A673 (cell line): ENCODE results near the gene QSOX2. TPM values are rescaled to one million over a fixed set of nuclear protein-coding genes. Genes with fewer than 3 reads are reported as not detected.

Source experiments
- BruUV-seq: library from RNA; stranded (reverse); fragments of 400-500 nt; replicated peaks from 2 replicates; lab custom pipeline; 2021; lab: Mats Ljungman, UMichigan
- CTCF ChIA-PET: fragments of 300-600 bp; sonication (Branson Sonifier 250); formaldehyde crosslinking; loops from one replicate; lab custom pipeline; 2022; ENCODE audit warnings: antibody characterized with exemption; lab: Charles Lee
- POLR2A ChIA-PET: fragments of 300-600 bp; sonication (Branson Sonifier 250); formaldehyde crosslinking; loops from one replicate; lab custom pipeline; 2022; ENCODE audit warnings: antibody characterized with exemption; ENCODE audit not compliant: low non-redundant PET; lab: Charles Lee
- DNase-seq: peaks from one replicate; pipeline ENCODE4 v3.0.0-alpha.2; 2015; ENCODE audit warnings: low spot score
- H3K27ac ChIP-seq: fragments of 200-600 bp; sonication (generic); 2 replicates; pipeline ENCODE4 v1.5.1; 2016; ENCODE audit warnings: mixed run types, low read depth, mild to moderate bottlenecking, mixed read lengths, antibody characterized with exemption, low read length; ENCODE audit not compliant: poor library complexity, severe bottlenecking
- H3K27me3 ChIP-seq: fragments of 200-600 bp; sonication (generic); replicated peaks from 2 replicates; pipeline ENCODE4 v1.6.1; 2017; ENCODE audit warnings: mixed run types, low read depth, mild to moderate bottlenecking, mixed read lengths, antibody characterized with exemption, low read length; ENCODE audit not compliant: insufficient read depth, poor library complexity
- H3K36me3 ChIP-seq: fragments of 200-600 bp; sonication (generic); 2 replicates; pipeline ENCODE4 v1.6.1; 2016; ENCODE audit warnings: mixed run types, mild to moderate bottlenecking, mixed read lengths, antibody characterized with exemption, low read length; ENCODE audit not compliant: insufficient read depth, poor library complexity, severe bottlenecking
- H3K4me1 ChIP-seq: fragments of 200-600 bp; sonication (generic); 2 replicates; pipeline ENCODE4 v1.6.1; 2017; ENCODE audit warnings: mixed run types, mild to moderate bottlenecking, mixed read lengths, antibody characterized with exemption, low read length; ENCODE audit not compliant: insufficient read depth, poor library complexity, severe bottlenecking
- H3K4me3 ChIP-seq: fragments of 200-600 bp; sonication (generic); 2 replicates; pipeline ENCODE4 v1.5.1; 2016; ENCODE audit warnings: low read depth, mixed run types, mild to moderate bottlenecking, mixed read lengths, low read length; ENCODE audit not compliant: poor library complexity, severe bottlenecking
- H3K9me3 ChIP-seq: fragments of 200-600 bp; sonication (generic); 2 replicates; pipeline ENCODE4 v1.6.1; 2016; ENCODE audit warnings: mixed run types, low read depth, mild to moderate bottlenecking, mixed read lengths, antibody characterized with exemption, low read length; ENCODE audit not compliant: poor library complexity, severe bottlenecking
- CTCF ChIP-seq: fragments of 300-800, 200-600 bp; sonication (generic); conservative IDR thresholded peaks from 2 replicates; pipeline ENCODE4 v1.5.1; 2017; ENCODE audit warnings: low read depth, mild to moderate bottlenecking, antibody characterized with exemption, low read length, moderate library complexity, mixed read lengths
- EZH2 ChIP-seq: fragments of 200-600 bp; sonication (generic); IDR thresholded peaks from 2 replicates; pipeline ENCODE4 v1.6.1; 2017; ENCODE audit warnings: borderline replicate concordance, low read depth, mild to moderate bottlenecking, mixed read lengths, antibody characterized with exemption, low read length; ENCODE audit not compliant: poor library complexity, severe bottlenecking
- intact Hi-C: fragments of 100-400 bp; cut with micrococcal nuclease; formaldehyde crosslinking; loops from one replicate; pipeline ENCODE4 v1.10.0; 2022; ENCODE audit not compliant: unreplicated experiment
- total RNA-seq: library from RNA; stranded (reverse); gene quantifications from 2 replicates; pipeline ENCODE4 v1.2.3, GENCODE V29; 2021

The QSOX2 gene
- total RNA-seq, 1 experiment from 2014 or later: 43.7 TPM

GRCh38 chr9:136260521-136260920 is 14.9 kb upstream of the QSOX2 start:
- H3K9me3 ChIP-seq: no peaks in the 10 kb centered on the region
- H3K27ac ChIP-seq: no peak overlapping the region
- DNase-seq: no peak
- no peaks in the 10 kb centered on the region for H3K27me3 ChIP-seq
- H3K36me3 ChIP-seq: no peaks in the 10 kb centered on the region
- intact Hi-C loops: no loop called here
- TF ChIP-seq CTCF: no peak
- no peak for TF ChIP-seq EZH2
- CTCF ChIA-PET: no interaction called here
- POLR2A ChIA-PET: no interaction called here
- BruUV-seq: no TSS peak
- H3K4me1 ChIP-seq: no peaks in the 10 kb centered on the region
- no peak overlapping the region for H3K4me3 ChIP-seq

GRCh38 chr9:136259836-136260235 is 14.2 kb upstream of the QSOX2 start:
- intact Hi-C loops: no loop called here
- H3K36me3 ChIP-seq: no peaks in the 10 kb centered on the region
- ChIA-PET CTCF (no interaction called here), POLR2A (no interaction called here)
- no peaks in the 10 kb centered on the region for H3K9me3 ChIP-seq
- no peak for TF ChIP-seq CTCF
- TF ChIP-seq EZH2: no peak
- H3K4me1 ChIP-seq: no peaks in the 10 kb centered on the region
- H3K27me3 ChIP-seq: no peaks in the 10 kb centered on the region
- no TSS peak for BruUV-seq
- no peak overlapping the region for H3K27ac ChIP-seq
- no peak overlapping the region for H3K4me3 ChIP-seq
- no peak for DNase-seq

- BruUV-seq: no TSS peak
- POLR2A ChIA-PET: no interaction called here
Observed at GRCh38 chr9:136259517-136259813, 13.9 kb upstream of the QSOX2 start.

More at GRCh38 chr9:136259517-136259813, 13.9 kb upstream of the QSOX2 start:
- Histone ChIP-seq H3K36me3 (no peaks in the 10 kb centered on the region), H3K4me1 (no peaks in the 10 kb centered on the region), H3K9me3 (no peaks in the 10 kb centered on the region), H3K27me3 (no peaks in the 10 kb centered on the region), H3K27ac (no peak overlapping the region), H3K4me3 (no peak overlapping the region)
- CTCF ChIA-PET: no interaction called here
- intact Hi-C loops: no loop called here
- TF ChIP-seq EZH2: no peak
- TF ChIP-seq CTCF: no peak
- DNase-seq: no peak
